Gastroesophageal sphincter (tissue), 3 donors: Measurements from ENCODE around the gene NACA.

Experiments used
- EP300 ChIP-seq: sonication (generic); formaldehyde crosslinking; IDR thresholded peaks from one replicate; pipeline ENCODE4 v1.6.1; 2017; ENCODE audit warnings: antibody characterized with exemption, mild to moderate bottlenecking
- POLR2A ChIP-seq, 2 donors: fragments of 450-650 bp; IDR thresholded peaks; one replicate each; pipeline ENCODE4 v1.6.1; 2017; ENCODE audit warnings: antibody characterized with exemption in 2 of 2, mild to moderate bottlenecking in 2 of 2, moderate library complexity in 1 of 2
- POLR2AphosphoS5 ChIP-seq: sonication (generic); formaldehyde crosslinking; IDR thresholded peaks from one replicate; pipeline ENCODE4 v1.6.1; 2017; ENCODE audit warnings: antibody characterized with exemption
- TF ChIP-seq, protein P1 (sequence below), 4 experiments: fragments of 200-600 bp in 2 of 4; fragments of 450-650 bp in 2 of 4; sonication (generic) in 1 of 4; IDR thresholded peaks; one replicate each; pipeline ENCODE4 v1.5.1; 2017 to 2019; ENCODE audit warnings: antibody characterized with exemption in 4 of 4, mild to moderate bottlenecking in 2 of 4, moderate library complexity in 2 of 4

- TF ChIP-seq, protein P1, sequence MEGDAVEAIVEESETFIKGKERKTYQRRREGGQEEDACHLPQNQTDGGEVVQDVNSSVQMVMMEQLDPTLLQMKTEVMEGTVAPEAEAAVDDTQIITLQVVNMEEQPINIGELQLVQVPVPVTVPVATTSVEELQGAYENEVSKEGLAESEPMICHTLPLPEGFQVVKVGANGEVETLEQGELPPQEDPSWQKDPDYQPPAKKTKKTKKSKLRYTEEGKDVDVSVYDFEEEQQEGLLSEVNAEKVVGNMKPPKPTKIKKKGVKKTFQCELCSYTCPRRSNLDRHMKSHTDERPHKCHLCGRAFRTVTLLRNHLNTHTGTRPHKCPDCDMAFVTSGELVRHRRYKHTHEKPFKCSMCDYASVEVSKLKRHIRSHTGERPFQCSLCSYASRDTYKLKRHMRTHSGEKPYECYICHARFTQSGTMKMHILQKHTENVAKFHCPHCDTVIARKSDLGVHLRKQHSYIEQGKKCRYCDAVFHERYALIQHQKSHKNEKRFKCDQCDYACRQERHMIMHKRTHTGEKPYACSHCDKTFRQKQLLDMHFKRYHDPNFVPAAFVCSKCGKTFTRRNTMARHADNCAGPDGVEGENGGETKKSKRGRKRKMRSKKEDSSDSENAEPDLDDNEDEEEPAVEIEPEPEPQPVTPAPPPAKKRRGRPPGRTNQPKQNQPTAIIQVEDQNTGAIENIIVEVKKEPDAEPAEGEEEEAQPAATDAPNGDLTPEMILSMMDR (IDR thresholded peaks at IDR 0.05), result no peak
- TF ChIP-seq EP300 (no peak), POLR2A (IDR thresholded peaks at IDR 0.05) (no peak), POLR2AphosphoS5 (no peak)
Observed at GRCh38 chr12:56749359-56749758, 24.3 kb upstream of the NACA start.
